Skeletal muscle cell (primary cell): ENCODE results near the gene BGLAP.

Experiments
- DNase-seq: peaks from one replicate; pipeline ENCODE4 v3.0.0-alpha.2; 2010; ENCODE audit warnings: low read depth
- H3K4me3 ChIP-seq: 2 replicates; pipeline ENCODE4 v1.5.1; 2011; ENCODE audit warnings: low read depth, mild to moderate bottlenecking, control low read depth, low read length, moderate library complexity

BGLAP gene

DNA sequence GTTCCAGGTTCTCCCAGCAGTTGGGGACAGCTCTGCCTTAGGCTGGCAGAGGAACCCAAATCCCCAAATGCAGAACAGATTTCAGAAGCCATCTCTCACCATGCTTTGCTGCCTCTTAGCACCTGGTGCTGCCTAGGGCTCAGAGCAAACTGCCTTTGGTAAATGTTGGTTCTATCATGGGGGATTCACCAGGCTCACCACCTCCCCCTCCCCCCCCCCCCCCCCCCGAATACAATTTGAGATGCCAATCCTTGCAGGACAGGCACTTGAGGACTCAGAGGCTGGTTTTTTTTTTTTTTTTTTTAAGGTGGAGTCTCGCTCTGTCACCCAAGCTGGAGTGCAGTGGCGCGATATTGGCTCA, 6.3 kb downstream of the BGLAP start:
- H3K4me3 ChIP-seq, result no peak overlapping the region
- DNase-seq, result no peak

- no peak for DNase-seq
- H3K4me3 ChIP-seq, result no peak overlapping the region
Observed at GRCh38 chr1:156249593-156249992, 7.6 kb downstream of the BGLAP start.

DNA sequence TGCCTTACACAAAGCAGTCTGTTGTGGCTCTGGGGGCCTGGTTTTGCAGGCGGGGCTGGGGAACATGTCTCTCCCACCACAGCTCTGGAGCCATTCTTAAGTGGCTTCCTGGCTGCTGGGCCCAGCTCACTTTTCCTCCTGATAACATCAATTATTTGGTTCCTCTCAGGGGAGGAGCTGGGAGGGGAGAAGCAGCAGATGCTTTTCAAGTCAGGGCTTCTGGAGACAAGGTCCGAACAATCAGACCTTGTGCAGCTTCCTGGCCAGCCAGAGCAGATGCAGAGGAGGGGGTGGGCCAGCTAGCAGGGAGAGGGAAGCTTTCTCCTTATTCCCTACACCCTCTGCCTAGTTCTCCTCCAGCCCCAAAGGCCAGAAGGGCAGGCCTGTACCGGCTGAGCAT, 9.5 kb downstream of the BGLAP start:
- DNase-seq, result no peak
- no peak overlapping the region for H3K4me3 ChIP-seq

DNA sequence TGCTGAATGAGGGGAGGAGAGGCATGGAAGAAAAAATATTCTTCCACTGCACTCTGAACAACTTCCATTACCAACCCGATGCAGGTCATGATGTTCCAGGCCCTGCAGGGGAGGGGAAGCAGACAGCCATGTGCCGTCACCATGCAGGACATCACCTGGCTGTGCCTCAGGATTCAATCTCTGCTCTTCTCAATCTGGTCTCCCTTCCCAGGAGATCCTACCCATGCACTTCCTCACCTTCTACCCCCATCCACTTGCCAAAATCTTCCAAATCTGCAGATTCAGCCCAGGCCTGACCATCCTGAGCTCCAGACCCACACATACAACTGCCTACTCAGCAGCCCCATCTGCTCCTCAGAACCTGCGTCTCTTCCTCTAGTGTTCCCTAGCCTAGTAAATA, 11.7 kb downstream of the BGLAP start:
- H3K4me3 ChIP-seq, result no peak overlapping the region
- DNase-seq, result no peak

GRCh38 chr1:156257711-156258110, 15.7 kb downstream of the BGLAP start:
- DNase-seq, result no peak
- H3K4me3 ChIP-seq, result no peak overlapping the region

DNA sequence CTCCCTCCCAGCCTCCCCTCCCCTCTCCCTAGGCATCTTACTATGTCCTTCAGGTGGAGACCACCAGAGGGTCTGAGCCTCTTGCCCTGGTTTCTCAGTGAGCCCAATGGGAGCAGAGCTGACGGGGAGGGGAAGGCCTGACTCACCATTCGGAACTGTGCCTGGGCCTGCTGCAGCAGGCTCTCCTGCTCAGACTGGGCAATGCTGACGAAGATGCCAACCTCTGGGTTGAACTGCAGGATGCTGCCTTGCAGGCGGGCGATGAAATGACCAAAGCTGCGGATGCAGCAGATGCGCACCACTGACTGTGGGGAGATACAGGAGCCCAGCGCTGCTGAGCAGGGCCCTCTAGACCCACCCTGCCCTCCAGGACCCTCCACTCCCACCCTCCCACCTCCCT, 16.9 kb downstream of the BGLAP start:
- H3K4me3 ChIP-seq, result no peak overlapping the region
- DNase-seq, result no peak

GRCh38 chr1:156259805-156260204, 17.8 kb downstream of the BGLAP start:
- DNase-seq, result no peak
- H3K4me3 ChIP-seq, result no peak overlapping the region

- DNase-seq, result no peak
- no peak overlapping the region for H3K4me3 ChIP-seq
Observed at GRCh38 chr1:156260896-156261295, 18.9 kb downstream of the BGLAP start.

- DNase-seq, result no peak
- H3K4me3 ChIP-seq, result no peak overlapping the region
Observed at GRCh38 chr1:156262461-156263287, 20.7 kb downstream of the BGLAP start.

DNA sequence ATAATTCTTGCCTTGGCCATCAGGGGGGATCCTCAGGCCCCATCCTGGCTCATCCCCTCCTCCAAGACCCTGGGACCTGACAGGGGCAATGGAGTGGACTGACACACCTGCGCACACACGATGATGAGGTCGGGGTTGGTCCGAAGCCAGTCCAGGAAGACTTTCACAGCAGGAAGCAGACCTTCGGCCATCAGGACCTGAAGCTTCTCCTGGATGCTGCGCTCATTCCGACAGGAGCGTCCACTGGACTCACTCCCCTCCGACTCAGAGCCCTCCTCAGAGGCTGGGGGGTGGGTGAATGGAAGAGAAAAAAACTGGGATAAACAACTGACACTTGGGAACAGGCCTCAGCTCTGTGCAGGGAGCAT, 21.3 kb downstream of the BGLAP start:
- no peak for DNase-seq
- no peak overlapping the region for H3K4me3 ChIP-seq

DNA sequence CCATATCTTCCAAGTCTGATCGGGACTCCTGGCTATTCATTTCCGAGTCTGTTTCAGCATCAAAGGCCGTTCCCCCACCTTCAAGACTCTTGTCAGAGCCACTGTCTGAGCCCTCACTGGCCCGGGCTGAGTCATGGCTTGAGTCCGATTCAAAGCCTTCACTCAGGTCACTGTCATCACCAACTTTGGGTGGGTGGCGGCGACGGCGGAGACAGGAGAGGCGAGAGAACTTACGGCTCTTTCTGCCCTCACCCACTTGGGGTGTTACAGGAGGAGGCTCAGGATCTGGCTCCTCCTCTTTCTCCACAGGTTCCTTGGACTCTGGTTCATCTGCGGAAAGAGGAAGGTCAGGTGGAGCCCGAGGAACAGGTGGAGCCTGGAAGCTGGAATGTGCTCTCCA, 24.1 kb downstream of the BGLAP start:
- DNase-seq, result no peak
- H3K4me3 ChIP-seq, result no peak overlapping the region

DNA sequence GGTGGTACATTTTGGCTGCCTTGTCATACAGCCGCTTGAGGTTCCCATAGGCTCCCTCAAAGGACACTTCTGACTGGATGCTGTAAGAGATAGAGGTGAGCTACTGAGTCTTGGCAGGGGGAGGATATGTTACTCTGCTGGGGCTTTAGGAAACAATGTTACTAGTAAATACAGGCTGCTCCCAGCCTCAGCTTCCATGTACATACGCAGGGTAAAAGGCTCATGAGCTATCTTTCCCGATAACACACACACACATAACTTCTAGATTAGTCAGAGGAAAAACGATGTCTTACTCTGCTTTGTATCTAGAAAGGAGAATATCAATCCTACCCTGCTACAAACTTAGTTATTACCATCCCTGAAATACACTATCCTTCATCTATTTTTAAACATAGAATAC, 26.4 kb downstream of the BGLAP start:
- no peak for DNase-seq
- no peak overlapping the region for H3K4me3 ChIP-seq

GRCh38 chr1:156270314-156270713, 28.3 kb downstream of the BGLAP start:
- no peak overlapping the region for H3K4me3 ChIP-seq
- DNase-seq, result no peak

GRCh38 chr1:156276532-156276931, 34.5 kb downstream of the BGLAP start:
- no peak for DNase-seq
- no peak overlapping the region for H3K4me3 ChIP-seq

GRCh38 chr1:156276966-156277381, 35.0 kb downstream of the BGLAP start:
- DNase-seq, result no peak
- H3K4me3 ChIP-seq, result no peak overlapping the region

GRCh38 chr1:156279837-156280236, 37.9 kb downstream of the BGLAP start:
- no peak overlapping the region for H3K4me3 ChIP-seq
- DNase-seq, result no peak

GRCh38 chr1:156281281-156281680, 39.3 kb downstream of the BGLAP start:
- H3K4me3 ChIP-seq, result peak overlapping the region; percentile 69
- DNase-seq, result no peak

GRCh38 chr1:156281693-156282478, 39.9 kb downstream of the BGLAP start:
- DNase-seq, result no peak
- H3K4me3 ChIP-seq, result peak overlapping the region; percentile 69

DNA sequence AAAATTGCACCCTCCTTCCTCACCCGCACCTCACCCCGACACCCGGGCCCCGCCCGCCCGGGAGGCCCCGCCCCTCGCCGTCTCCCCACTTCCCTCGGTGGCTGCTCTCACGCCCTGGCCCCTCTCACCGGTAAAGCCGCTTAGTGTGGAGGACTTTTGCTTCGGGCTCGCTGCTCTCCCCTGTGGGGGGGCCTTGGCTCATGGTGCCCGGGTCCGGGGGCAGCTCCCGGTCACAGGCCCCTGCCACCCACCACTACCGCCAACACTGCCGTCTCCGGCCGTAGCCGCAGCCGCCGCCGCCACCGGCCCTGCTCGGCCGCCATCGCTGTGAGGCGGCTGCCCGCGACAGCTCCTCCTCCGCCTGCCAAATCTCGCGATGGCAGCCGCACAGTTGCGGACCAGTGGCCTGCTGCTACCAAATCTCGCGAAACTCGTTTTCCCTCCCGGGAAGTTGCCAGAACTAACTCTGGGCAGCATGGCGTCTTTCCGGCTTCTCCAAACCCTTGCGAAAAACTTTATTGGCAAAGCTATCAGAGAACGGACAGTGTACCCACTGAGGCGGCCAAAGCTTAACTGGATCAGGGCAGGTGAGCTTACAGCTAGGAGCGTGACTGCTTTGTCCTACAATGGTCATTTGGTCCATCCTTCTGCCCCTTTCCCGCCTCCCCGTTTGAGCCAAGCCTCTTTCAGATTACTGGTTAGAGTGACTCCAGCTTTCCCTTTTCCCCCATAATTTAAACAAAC, 40.7 kb downstream of the BGLAP start, which contains the start of gene SMG5:
TSS of gene SMG5 (minus strand) at position 347 of the 744 bp plus-strand sequence. CDS start at position 202, 145 bp downstream.
- DNase-seq, result peak; percentile 97
- H3K4me3 ChIP-seq, result peak within 1 kb of the TSS; percentile 69

DNA sequence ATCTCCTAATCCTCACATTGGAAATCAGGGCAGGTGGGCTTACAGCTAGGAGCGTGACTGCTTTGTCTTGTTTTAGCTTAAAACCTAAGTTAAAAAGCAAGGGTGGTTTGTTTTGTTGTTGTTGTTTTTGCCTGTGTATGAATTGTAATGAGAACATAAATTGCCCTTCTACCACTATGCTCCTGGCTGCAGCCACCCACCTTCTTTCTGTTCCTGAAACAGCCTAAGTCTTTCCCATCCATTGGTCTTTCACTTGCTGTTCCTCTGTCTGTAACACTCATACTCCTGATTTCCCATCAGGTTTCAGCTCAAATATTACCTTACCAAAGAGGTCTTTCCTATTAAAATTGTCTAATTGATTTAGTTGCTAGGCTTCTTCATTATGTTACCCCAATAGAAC, 41.5 kb downstream of the BGLAP start:
- peak overlapping the region; percentile 69 for H3K4me3 ChIP-seq
- no peak for DNase-seq
